Measurements from ENCODE around the gene IDH1.

The IDH1 gene

DNA sequence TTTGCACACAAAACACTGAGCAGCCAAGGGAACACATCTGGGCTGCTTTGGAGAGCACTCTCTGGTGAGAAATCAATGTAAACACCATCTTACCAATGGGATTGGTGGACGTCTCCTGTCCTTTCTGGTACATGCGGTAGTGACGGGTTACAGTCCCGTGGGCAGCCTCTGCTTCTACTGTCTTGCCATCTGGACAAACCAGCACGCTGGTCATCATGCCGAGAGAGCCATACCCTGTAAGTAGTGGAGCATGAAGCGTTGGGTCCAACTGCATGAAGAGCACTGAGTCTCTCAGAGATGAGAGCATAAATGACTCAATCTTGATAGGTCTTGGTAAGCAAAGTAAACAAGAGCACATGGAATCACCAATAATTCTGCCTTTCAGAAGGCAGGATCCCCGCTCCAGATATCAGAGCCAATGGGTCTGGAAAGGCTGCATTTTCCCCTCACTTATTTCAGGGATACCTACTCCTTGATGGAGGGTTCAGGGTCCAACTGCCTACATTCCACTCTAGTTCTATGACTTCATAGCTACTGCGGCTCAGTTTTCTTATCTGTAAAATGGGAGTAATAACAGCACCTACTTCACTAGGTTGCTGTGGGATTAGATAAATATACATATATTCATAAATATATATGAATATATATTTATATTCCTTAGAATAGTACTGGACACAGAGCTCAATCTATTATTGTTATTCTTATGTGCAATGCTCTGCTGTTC, 14.9 kb downstream of the IDH1 start:
- no peak for DNase-seq (ENCODE audit: low read depth)
- no peak overlapping the region for H3K4me3 ChIP-seq (ENCODE audit: low read depth, low read length)
- TF ChIP-seq, protein P1, sequence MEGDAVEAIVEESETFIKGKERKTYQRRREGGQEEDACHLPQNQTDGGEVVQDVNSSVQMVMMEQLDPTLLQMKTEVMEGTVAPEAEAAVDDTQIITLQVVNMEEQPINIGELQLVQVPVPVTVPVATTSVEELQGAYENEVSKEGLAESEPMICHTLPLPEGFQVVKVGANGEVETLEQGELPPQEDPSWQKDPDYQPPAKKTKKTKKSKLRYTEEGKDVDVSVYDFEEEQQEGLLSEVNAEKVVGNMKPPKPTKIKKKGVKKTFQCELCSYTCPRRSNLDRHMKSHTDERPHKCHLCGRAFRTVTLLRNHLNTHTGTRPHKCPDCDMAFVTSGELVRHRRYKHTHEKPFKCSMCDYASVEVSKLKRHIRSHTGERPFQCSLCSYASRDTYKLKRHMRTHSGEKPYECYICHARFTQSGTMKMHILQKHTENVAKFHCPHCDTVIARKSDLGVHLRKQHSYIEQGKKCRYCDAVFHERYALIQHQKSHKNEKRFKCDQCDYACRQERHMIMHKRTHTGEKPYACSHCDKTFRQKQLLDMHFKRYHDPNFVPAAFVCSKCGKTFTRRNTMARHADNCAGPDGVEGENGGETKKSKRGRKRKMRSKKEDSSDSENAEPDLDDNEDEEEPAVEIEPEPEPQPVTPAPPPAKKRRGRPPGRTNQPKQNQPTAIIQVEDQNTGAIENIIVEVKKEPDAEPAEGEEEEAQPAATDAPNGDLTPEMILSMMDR (IDR thresholded peaks at IDR 0.05; ENCODE audit: control insufficient read depth, extremely low read depth, insufficient read depth) = no peak

DNA sequence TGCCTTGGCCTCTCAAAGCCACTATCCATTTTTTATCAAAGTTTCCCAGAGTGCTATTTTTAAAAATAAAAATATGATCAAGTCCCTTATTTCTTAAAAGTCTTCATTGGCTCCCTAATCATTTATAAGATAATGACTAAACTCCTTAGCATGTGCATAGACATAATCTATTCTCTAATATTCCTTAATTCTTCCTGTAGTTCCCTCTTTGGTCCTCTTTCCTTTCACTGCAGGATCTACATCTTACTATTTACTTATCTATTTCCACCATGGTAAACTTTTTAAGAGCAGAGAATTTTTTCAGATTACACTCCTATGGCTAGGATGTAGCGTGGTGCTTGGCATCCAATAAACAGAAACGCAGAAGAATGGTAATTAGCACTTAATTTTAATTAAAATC, 19.0 kb downstream of the IDH1 start:
- no peak overlapping the region for H3K4me3 ChIP-seq (ENCODE audit: low read depth, low read length)
- no peak for DNase-seq (ENCODE audit: low read depth)
- TF ChIP-seq, protein P1 (IDR thresholded peaks at IDR 0.05; ENCODE audit: control insufficient read depth, extremely low read depth, insufficient read depth) = no peak

DNA sequence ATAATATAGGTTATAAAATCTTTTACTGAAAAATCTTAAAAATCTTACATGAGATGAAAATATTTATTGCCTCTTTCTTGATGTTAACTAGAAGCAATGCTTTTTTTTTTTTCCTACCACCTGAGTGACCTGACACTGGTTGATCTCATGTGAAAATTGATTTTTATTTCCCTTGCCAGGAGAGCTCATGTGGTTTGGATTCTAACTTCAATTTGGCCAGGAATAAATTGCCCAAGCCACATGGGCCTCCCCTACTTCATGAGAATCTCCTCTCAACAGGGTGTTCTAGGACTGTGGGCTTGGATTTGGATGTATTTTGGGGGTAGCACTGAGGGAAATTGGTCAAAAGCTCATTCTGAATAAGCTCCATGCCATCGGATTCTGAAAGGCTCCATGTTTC, 20.1 kb downstream of the IDH1 start:
- H3K4me3 ChIP-seq (ENCODE audit: low read depth, low read length) = no peak overlapping the region
- TF ChIP-seq, protein P1 (IDR thresholded peaks at IDR 0.05; ENCODE audit: control insufficient read depth, extremely low read depth, insufficient read depth) = no peak
- DNase-seq (ENCODE audit: low read depth) = no peak

DNA sequence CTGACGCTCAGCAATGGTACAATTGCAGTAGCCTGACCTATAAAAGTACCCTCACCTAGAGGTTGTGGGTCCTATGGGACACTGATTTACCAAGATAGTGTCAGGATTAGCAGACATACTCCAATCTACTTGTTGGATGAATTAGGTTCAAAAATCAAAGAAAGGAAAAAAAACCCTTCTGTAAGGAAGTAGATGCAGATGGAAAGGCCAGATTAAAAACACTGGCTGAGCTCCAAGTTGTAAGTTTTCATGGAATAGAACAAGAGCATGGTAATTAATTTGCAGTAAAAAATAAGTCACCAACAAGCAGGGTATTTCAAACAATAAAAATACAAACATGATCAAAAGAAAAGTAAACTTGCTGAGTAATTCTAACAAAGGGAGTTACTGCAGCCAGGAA, 26.4 kb downstream of the IDH1 start:
- DNase-seq (ENCODE audit: low read depth) = no peak

DNA sequence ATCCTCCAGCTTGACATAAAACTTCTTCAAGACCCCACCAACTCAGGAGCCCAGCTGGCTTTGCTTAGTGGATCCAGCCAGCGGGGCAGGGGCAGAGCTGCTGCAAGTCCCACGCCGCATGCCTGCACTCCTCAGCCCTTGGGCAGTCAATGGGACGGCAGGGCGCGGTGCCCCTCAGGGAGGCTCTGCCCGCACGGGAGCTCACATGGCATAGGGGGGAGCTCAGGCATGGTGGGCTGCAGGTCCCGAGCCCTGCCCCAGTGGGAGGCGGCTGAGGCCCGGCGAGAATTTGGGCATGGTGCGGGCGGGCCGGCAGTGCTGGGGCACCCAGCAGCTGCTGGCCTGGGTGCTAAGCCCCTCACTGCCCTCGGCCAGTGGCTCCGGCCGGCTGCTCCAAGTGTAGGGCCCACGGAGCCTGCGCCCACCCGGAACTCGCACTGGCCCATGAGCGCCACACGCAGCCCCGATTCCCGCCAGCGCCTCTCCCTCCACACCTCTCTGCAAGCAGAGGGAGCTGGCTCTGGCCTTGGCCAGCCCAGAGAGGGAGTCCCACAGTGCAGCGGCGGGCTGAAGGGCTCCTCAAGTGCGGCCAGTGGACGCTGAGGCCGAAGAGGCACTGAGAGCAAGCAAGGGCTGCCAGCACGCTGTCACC, 27.2 kb downstream of the IDH1 start:
- DNase-seq (ENCODE audit: low read depth) = no peak
- TF ChIP-seq, protein P1 (IDR thresholded peaks at IDR 0.05; ENCODE audit: control insufficient read depth, extremely low read depth, insufficient read depth) = no peak
- H3K4me3 ChIP-seq (ENCODE audit: low read depth, low read length) = no peak overlapping the region

More for the DNA sequence above, 26.4 kb downstream of the IDH1 start:
- H3K4me3 ChIP-seq (ENCODE audit: low read depth, low read length) = no peak overlapping the region
- TF ChIP-seq, protein P1 (IDR thresholded peaks at IDR 0.05; ENCODE audit: control insufficient read depth, extremely low read depth, insufficient read depth) = no peak

DNA sequence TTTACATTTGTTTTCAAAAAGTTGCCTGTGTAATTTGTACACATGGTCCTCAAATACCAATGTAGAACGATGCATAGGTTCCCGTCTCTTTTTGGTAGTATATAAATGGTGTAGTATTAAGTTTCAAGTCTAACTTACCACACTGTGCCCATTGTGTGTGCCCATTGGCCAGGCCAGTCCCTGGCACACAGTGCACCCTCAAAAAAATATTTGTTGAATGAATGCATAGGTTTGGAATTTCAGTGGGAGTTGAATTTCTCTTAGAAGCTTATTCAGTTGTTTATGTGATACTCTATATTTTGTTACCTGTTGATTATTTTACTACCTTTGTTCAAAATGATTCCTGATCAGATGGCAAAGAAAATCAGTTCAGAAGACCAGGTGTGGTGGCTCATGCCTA, 30.1 kb downstream of the IDH1 start:
- no peak overlapping the region for H3K4me3 ChIP-seq (ENCODE audit: low read depth, low read length)
- DNase-seq (ENCODE audit: low read depth) = no peak
- TF ChIP-seq, protein P1 (IDR thresholded peaks at IDR 0.05; ENCODE audit: control insufficient read depth, extremely low read depth, insufficient read depth) = no peak

All from LNCaP clone FGC (cell line).